ENCODE results near the gene CEACAM18. TPM values are rescaled to one million over a fixed set of nuclear protein-coding genes. Genes with fewer than 3 reads are reported as not detected.

CEACAM18 gene
- total and polyA plus RNA-seq, 2 donors (not counting 3 experiments of a cell fraction or from before 2014, with no cell fraction given): not detected

DNA sequence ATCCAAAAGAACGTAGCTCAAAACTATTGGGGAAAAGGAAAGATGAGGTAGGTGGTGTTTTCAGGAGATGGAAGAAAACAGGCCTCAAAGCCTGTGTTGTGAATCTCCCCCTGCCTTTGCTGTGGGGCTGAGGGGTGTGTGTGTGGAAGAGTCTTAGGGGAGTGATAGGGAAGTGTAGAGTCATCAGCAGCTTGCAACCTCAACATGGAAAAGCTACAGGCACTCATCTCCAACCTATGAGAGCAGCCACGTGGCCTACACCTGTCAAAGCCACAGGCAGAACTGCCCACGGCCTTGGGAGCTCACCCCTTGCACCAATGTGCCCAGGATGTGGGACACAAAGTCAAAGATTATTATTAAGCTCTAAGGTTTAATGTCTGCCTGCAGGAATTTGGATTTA is 27.6 kb downstream of the CEACAM18 start:
- no peak for FAIRE-seq
- CTCF ChIA-PET: interaction anchor here (1.3 to 1.6 kb wide), 5 partner anchors 8 to 151 kb away, joined by 3 to 4 read pairs (median 3); no protein-coding TSS in a partner anchor

More for the DNA sequence above, 27.6 kb downstream of the CEACAM18 start:
- no TSS peak for BruUV-seq (replicated peaks)
- Histone ChIP-seq H3K4me3 (replicated peaks in 1 of 3; ENCODE audit: insufficient read depth in 1 of 3, low read depth in 1 of 3, low read length in 3 of 3) (no peak overlapping the region), H2AFZ (ENCODE audit: low read depth, low read length) (no peak overlapping the region), H4K20me1 (replicated peaks; ENCODE audit: control insufficient read depth, extremely low read depth, insufficient read depth, low read length) (no peaks in the 10 kb centered on the region), H3K9ac (replicated peaks; ENCODE audit: extremely low read depth, insufficient read depth, low read length) (no peak overlapping the region), H3K79me2 (ENCODE audit: control insufficient read depth, insufficient read depth, low read length) (no peaks in the 10 kb centered on the region), H3K4me2 (ENCODE audit: insufficient read depth, low read length) (no peak overlapping the region), H3K9me3 (replicated peaks; ENCODE audit: control insufficient read depth, insufficient read depth, low read length) (no peaks in the 10 kb centered on the region), H3K4me1 (ENCODE audit: control insufficient read depth, extremely low read depth, insufficient read depth, low read length) (no peaks in the 10 kb centered on the region), H3K9me1 (replicated peaks; ENCODE audit: control insufficient read depth, extremely low read depth, insufficient read depth, low read length) (no peaks in the 10 kb centered on the region), H3K36me3 (ENCODE audit: control insufficient read depth in 2 of 2, extremely low read depth in 1 of 2, insufficient read depth in 2 of 2, low read length in 2 of 2) (no peaks in the 10 kb centered on the region), H3K27me3 (ENCODE audit: control insufficient read depth in 2 of 2, insufficient read depth in 2 of 2, low read length in 2 of 2) (no peaks in the 10 kb centered on the region), H3K27ac (ENCODE audit: insufficient read depth, low read depth, low read length) (no peak overlapping the region)
- intact Hi-C loops (cut with micrococcal nuclease) (no loop called here), dilution Hi-C loops (cut with MboI; ENCODE audit: extremely low pct_ligation_motif_present, low sequenced_read_pairs) (no loop called here)
- POLR2A ChIA-PET: no interaction called here
- no peak for DNase-seq (ENCODE audit: low read depth, low spot score)
- TF ChIP-seq JUN (IDR thresholded peaks at IDR 0.05; ENCODE audit: borderline replicate concordance, insufficient read depth, insufficient read length, low read depth) (no peak), GATA2 (IDR thresholded peaks at IDR 0.05; ENCODE audit: insufficient read depth, insufficient read length, low read depth, low read length) (no peak), EZH2 (IDR thresholded peaks at IDR 0.05; ENCODE audit: borderline replicate concordance, low read depth, low read length, severe bottlenecking) (no peak), POLR2AphosphoS5 (IDR thresholded peaks at IDR 0.05; ENCODE audit: insufficient read depth, low read depth, low read length) (no peak), FOS (IDR thresholded peaks at IDR 0.05; ENCODE audit: borderline replicate concordance, insufficient read depth, low read length) (no peak), POLR2A (IDR thresholded peaks at IDR 0.05; ENCODE audit: low read depth, low read length) (no peak), MYC (IDR thresholded peaks at IDR 0.05; ENCODE audit: low read depth, low read length) (no peak)
- TF ChIP-seq, protein P1, sequence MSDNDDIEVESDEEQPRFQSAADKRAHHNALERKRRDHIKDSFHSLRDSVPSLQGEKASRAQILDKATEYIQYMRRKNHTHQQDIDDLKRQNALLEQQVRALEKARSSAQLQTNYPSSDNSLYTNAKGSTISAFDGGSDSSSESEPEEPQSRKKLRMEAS (IDR thresholded peaks at IDR 0.05; ENCODE audit: insufficient read depth, insufficient read length): no peak
- TF ChIP-seq, protein P2, sequence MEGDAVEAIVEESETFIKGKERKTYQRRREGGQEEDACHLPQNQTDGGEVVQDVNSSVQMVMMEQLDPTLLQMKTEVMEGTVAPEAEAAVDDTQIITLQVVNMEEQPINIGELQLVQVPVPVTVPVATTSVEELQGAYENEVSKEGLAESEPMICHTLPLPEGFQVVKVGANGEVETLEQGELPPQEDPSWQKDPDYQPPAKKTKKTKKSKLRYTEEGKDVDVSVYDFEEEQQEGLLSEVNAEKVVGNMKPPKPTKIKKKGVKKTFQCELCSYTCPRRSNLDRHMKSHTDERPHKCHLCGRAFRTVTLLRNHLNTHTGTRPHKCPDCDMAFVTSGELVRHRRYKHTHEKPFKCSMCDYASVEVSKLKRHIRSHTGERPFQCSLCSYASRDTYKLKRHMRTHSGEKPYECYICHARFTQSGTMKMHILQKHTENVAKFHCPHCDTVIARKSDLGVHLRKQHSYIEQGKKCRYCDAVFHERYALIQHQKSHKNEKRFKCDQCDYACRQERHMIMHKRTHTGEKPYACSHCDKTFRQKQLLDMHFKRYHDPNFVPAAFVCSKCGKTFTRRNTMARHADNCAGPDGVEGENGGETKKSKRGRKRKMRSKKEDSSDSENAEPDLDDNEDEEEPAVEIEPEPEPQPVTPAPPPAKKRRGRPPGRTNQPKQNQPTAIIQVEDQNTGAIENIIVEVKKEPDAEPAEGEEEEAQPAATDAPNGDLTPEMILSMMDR (IDR thresholded peaks at IDR 0.05; ENCODE audit: extremely low read depth in 1 of 2, insufficient read depth in 1 of 2, low read depth in 1 of 2, low read length in 2 of 2): no peak
